ENCODE measurements around the gene IRF5.
"Not testable (repeated sequence)": the region's sequence is repeated elsewhere in the genome, so short reads cannot be mapped to it uniquely, and the experiment has no call there.

Gene IRF5

DNA sequence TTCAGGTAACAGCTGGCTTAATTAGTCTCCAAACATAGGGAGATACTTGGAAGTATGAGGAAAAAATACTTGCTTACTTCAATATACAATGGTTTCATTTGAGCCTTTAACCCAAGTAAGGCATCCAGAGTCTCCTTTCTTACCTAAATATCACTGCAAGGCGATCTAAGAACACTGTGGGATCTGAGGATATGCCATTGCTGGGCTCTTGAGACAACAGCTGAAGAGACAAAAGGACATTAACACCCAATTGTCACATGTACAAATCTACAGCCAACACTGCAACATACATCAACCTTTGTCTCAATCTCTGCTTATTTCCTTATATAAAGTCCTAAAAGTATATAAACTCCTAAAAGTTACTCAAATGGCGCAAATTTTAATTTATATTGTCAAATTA is 44.4 kb downstream of the IRF5 start:
- no peak overlapping the region for H3K4me3 ChIP-seq (replicated peaks; ENCODE audit: low read depth, low read length)
- TF ChIP-seq, protein P1, sequence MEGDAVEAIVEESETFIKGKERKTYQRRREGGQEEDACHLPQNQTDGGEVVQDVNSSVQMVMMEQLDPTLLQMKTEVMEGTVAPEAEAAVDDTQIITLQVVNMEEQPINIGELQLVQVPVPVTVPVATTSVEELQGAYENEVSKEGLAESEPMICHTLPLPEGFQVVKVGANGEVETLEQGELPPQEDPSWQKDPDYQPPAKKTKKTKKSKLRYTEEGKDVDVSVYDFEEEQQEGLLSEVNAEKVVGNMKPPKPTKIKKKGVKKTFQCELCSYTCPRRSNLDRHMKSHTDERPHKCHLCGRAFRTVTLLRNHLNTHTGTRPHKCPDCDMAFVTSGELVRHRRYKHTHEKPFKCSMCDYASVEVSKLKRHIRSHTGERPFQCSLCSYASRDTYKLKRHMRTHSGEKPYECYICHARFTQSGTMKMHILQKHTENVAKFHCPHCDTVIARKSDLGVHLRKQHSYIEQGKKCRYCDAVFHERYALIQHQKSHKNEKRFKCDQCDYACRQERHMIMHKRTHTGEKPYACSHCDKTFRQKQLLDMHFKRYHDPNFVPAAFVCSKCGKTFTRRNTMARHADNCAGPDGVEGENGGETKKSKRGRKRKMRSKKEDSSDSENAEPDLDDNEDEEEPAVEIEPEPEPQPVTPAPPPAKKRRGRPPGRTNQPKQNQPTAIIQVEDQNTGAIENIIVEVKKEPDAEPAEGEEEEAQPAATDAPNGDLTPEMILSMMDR (IDR thresholded peaks at IDR 0.05; ENCODE audit: low read length, missing control alignments): no peak
- DNase-seq (ENCODE audit: low read depth): no peak

DNA sequence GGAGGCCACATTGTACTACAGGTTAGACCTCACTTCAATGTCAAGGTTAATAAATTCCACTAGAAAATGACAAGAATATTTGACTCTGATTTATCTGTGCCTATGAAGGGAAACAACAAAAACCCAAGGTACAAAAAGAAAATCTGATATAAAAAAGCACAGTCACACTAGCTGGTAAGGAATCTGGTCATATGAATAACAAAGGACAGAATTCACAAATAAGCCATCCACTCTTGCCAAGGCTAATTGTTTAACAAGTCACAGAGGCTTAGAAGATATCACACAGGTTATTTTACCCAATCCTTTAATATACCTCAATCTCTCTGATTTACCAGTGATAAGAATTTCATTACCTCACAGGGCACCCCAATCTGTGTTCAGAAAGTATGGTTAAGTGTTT is 47.9 kb downstream of the IRF5 start:
- no peak for DNase-seq (ENCODE audit: low read depth)
- TF ChIP-seq, protein P1 (IDR thresholded peaks at IDR 0.05; ENCODE audit: low read length, missing control alignments): no peak

DNA sequence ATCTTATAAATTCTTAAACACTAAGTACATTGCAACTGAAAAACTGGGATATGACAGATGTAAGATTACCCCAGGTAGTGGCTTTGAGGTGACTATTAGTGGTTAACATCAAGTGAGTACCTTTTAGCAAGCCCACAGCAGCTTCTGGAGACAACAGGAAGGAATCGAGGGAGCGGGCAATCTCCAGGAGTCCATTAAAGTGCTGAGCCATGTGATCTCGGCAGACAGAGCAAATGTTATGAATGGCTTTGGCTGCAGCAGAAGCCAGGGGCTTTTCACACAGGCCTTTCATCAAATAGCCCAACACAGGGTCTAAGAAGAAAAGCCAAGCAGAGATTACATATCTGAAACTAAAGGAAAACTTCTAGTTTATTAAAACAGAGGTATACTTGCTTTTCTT is 48.9 kb downstream of the IRF5 start:
- TF ChIP-seq, protein P1 (IDR thresholded peaks at IDR 0.05; ENCODE audit: low read length, missing control alignments): no peak
- DNase-seq (ENCODE audit: low read depth): no peak
- no peak overlapping the region for H3K4me3 ChIP-seq (replicated peaks; ENCODE audit: low read depth, low read length)

More for the DNA sequence above, 47.9 kb downstream of the IRF5 start:
- H3K4me3 ChIP-seq (replicated peaks; ENCODE audit: low read depth, low read length): no peak overlapping the region

DNA sequence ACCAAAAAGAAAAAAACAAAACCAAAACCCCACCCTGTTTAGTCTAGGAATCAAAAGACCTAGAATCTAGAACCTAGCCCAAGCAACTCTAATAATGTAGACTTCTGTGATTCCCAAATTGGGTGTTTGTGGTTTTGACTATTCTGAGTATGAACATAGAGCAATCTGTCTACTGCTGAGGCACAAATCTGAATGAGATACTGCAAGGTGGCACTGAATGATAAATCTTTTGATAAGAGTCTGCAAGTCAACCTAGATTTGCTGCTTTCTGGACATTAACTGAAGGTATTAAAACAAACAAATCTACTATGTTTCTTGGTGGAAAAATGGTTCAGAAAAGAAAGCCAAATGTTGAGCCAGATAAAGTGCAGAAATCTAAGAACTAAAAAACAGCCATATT is 50.6 kb downstream of the IRF5 start:
- DNase-seq (ENCODE audit: low read depth): no peak
- H3K4me3 ChIP-seq (replicated peaks; ENCODE audit: low read depth, low read length): no peak overlapping the region
- TF ChIP-seq, protein P1 (IDR thresholded peaks at IDR 0.05; ENCODE audit: low read length, missing control alignments): no peak

GRCh38 chr7:128989961-128990360 is 52.2 kb downstream of the IRF5 start:
- H3K4me3 ChIP-seq (replicated peaks; ENCODE audit: low read depth, low read length): no peak overlapping the region
- TF ChIP-seq, protein P1 (IDR thresholded peaks at IDR 0.05; ENCODE audit: low read length, missing control alignments): no peak
- no peak for DNase-seq (ENCODE audit: low read depth)

DNA sequence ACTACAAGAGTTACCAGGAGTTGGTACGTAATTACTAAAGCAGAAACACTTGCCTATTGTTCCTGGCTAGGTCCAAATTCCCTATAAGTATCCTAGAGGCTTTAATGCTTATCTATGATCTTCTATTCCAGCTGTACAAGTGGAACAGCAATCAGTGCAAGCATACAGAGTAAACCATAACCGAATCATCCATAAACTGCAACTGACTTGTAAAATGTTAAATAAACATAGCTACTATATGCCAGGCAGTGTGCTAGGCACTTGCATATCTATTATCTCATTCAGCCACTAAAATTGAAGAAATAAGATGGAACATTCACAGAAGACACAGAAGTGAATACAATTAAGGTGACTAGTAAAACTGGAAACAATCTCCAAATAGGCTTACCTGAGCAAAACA is 55.7 kb downstream of the IRF5 start:
- no peak overlapping the region for H3K4me3 ChIP-seq (replicated peaks; ENCODE audit: low read depth, low read length)

DNA sequence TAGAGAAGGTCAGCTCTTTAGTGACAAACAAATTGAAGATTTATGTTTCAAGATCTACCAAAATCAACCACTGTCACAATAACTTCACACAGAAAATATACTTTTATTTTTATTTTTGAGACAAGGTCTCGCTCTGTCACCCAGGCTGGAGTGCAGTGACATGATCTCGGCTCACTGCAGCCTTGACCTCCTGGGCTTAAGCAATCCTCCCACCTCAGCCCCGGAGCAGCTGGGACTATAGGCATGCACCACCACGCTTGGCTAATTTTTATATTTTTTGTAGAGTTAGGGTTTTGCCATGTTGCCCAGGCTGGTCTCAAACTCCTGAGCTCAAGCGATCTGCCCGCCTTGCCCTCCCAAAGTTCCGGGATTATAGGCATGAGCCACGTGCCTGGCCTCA is 56.8 kb downstream of the IRF5 start:
- not testable (repeated sequence) for DNase-seq (ENCODE audit: low read depth); H3K4me3 ChIP-seq (replicated peaks; ENCODE audit: low read depth, low read length)

More for the DNA sequence above, 55.7 kb downstream of the IRF5 start:
- no peak for DNase-seq (ENCODE audit: low read depth)
- TF ChIP-seq, protein P1 (IDR thresholded peaks at IDR 0.05; ENCODE audit: low read length, missing control alignments): no peak

All from fibroblast of pulmonary artery (primary cell).